ENCODE measurements around the gene CRYBB2. TPM values are rescaled to one million over a fixed set of nuclear protein-coding genes. Genes with fewer than 3 reads are reported as not detected.

CRYBB2 gene
- total RNA-seq, 1 donor from 2014 or later, result not detected

GRCh38 chr22:25193130-25193529 is 26.3 kb upstream of the CRYBB2 start:
- Mint-ChIP-seq H3K4me3 (no peak overlapping the region), H3K27ac (no peak overlapping the region), H3K27me3 (no peaks in the 10 kb centered on the region), H3K36me3 (peaks cover 3% of the 10 kb centered on the region), H3K9me3 (no peaks in the 10 kb centered on the region), H3K4me1 (ENCODE audit: unreplicated experiment) (no peaks in the 10 kb centered on the region)
- no peak for DNase-seq (ENCODE audit: extremely low spot score, unreplicated experiment)
- TF ChIP-seq CTCF (conservative IDR thresholded peaks at IDR 0.05), result no peak

- Mint-ChIP-seq H3K4me1 (ENCODE audit: unreplicated experiment) (no peaks in the 10 kb centered on the region), H3K9me3 (no peaks in the 10 kb centered on the region), H3K27ac (no peak overlapping the region), H3K4me3 (no peak overlapping the region), H3K27me3 (no peaks in the 10 kb centered on the region), H3K36me3 (peaks cover 3% of the 10 kb centered on the region)
- DNase-seq (ENCODE audit: extremely low spot score, unreplicated experiment), result no peak
- TF ChIP-seq CTCF (conservative IDR thresholded peaks at IDR 0.05), result no peak
Observed at GRCh38 chr22:25193548-25193947, 25.9 kb upstream of the CRYBB2 start.

GRCh38 chr22:25196326-25196725 is 23.1 kb upstream of the CRYBB2 start:
- Mint-ChIP-seq H3K36me3 (no peaks in the 10 kb centered on the region), H3K27ac (no peak overlapping the region), H3K27me3 (no peaks in the 10 kb centered on the region), H3K9me3 (no peaks in the 10 kb centered on the region), H3K4me1 (ENCODE audit: unreplicated experiment) (no peaks in the 10 kb centered on the region), H3K4me3 (no peak overlapping the region)
- no peak for DNase-seq (ENCODE audit: extremely low spot score, unreplicated experiment)
- no peak for TF ChIP-seq CTCF (conservative IDR thresholded peaks at IDR 0.05)

- DNase-seq (ENCODE audit: extremely low spot score, unreplicated experiment), result no peak
- Mint-ChIP-seq H3K4me3 (no peak overlapping the region), H3K9me3 (no peaks in the 10 kb centered on the region), H3K36me3 (no peaks in the 10 kb centered on the region), H3K27ac (no peak overlapping the region), H3K4me1 (ENCODE audit: unreplicated experiment) (no peaks in the 10 kb centered on the region), H3K27me3 (no peaks in the 10 kb centered on the region)
- TF ChIP-seq CTCF (conservative IDR thresholded peaks at IDR 0.05), result no peak
Observed at GRCh38 chr22:25197340-25197739, 22.1 kb upstream of the CRYBB2 start.

- H3K9me3 Mint-ChIP-seq, result no peaks in the 10 kb centered on the region
- no peak within 1 kb of the TSS for H3K27ac Mint-ChIP-seq
- H3K27me3 Mint-ChIP-seq, result no peaks in the 10 kb centered on the region
Observed at GRCh38 chr22:25199731-25200520, 19.5 kb upstream of the CRYBB2 start, which contains the start of gene CRYBB3. TSS of gene CRYBB3 (plus strand) at chr22:25199858. CDS start at chr22:25201397, 1,539 bp downstream.

More at GRCh38 chr22:25199731-25200520, 19.5 kb upstream of the CRYBB2 start, which contains the start of gene CRYBB3:
- no peaks in the 10 kb centered on the region for H3K36me3 Mint-ChIP-seq
- DNase-seq (ENCODE audit: extremely low spot score, unreplicated experiment), result no peak
- H3K4me3 Mint-ChIP-seq, result no peak within 1 kb of the TSS
- TF ChIP-seq CTCF (conservative IDR thresholded peaks at IDR 0.05), result no peak
- no peaks in the 10 kb centered on the region for H3K4me1 Mint-ChIP-seq (ENCODE audit: unreplicated experiment)

Data from type B pancreatic cell (in vitro differentiated cells).